ENCODE measurements around the gene OTUB1.

GRCh38 chr11:64028398-64029115 is 42.3 kb downstream of the OTUB1 start:
- TF ChIP-seq CTCF (IDR thresholded peaks at IDR 0.05) (no peak), EZH2 (IDR thresholded peaks at IDR 0.05; ENCODE audit: borderline replicate concordance, insufficient read depth, low read depth, low read length, poor library complexity, severe bottlenecking) (no peak)
